Right forelimb (tissue), 1 donor: ENCODE measurements around the gene GPC3.

Experiments
- DNase-seq: peaks from one replicate; pipeline ENCODE4 v3.0.0-alpha.2; 2018

The GPC3 gene

GRCh38 chrX:133881007-133881406 is 104.4 kb downstream of the GPC3 start:
- no peak for DNase-seq

- no peak for DNase-seq
Observed at GRCh38 chrX:133880032-133880443, 105.4 kb downstream of the GPC3 start.

- no peak for DNase-seq
Observed at GRCh38 chrX:133878710-133879109, 106.7 kb downstream of the GPC3 start.

GRCh38 chrX:133876646-133877045 is 108.7 kb downstream of the GPC3 start:
- DNase-seq: no peak

- DNase-seq: no peak
Observed at GRCh38 chrX:133869270-133869669, 116.1 kb downstream of the GPC3 start.

- DNase-seq: no peak
Observed at GRCh38 chrX:133868682-133869081, 116.7 kb downstream of the GPC3 start.

DNA sequence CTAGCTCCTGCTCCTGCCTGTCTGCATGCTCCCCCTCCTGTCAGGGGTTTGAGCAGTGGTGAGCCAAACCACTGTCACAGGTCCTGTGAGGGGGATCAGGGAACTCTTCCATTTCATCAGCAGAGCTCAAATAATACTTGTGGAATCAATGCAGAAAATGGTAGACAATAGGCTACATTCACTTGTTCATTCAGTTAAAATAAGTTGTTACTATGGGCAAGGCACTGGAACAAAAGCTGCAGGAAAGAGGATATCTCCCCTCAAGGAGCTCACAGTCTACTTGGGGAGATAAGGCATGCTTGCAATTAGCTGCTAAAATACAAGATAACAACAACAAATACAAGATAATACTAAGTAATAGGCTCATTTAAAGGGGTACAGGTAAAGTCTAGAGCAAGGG is 117.1 kb downstream of the GPC3 start:
- no peak for DNase-seq

GRCh38 chrX:133865761-133866471 is 119.5 kb downstream of the GPC3 start:
- DNase-seq: no peak

DNA sequence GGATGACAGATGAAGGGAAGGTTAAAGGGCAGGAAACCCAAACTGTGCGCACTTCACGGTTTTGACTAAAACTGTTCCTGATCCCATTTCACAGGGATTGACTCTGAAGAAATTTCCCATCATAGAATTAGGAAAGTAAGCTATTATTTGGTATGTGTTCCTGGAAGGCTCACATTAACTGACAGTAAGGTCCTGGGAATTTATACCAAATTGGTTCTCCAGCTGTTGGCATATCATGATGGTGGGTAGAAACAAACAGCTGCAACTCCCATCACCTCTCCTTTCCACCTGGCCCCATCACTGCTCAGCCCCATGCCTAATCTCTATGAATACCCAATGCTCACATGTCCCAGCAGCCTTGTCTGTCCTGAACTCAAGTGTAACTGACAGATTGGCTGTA is 121.2 kb downstream of the GPC3 start:
- DNase-seq: no peak

DNA sequence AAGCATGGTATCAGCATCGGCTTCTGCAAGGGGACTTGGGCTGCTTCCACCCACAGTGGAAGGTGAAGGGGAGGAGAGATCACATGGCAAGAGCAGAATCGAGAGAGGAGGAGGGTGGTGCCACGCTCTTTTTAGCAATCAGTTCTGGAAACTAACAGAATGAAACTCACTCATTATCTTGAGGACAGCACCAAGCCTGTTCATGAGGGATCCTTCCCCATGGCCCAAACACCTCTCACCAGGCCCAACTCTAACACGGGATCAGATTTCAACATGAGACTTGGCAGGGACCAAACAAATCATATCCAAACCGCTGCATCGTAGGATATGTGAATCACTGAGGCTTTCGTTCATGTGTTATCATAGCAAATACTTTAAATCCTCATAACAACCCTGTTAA is 125.5 kb downstream of the GPC3 start:
- no peak for DNase-seq

GRCh38 chrX:133859336-133859735 is 126.1 kb downstream of the GPC3 start:
- no peak for DNase-seq

DNA sequence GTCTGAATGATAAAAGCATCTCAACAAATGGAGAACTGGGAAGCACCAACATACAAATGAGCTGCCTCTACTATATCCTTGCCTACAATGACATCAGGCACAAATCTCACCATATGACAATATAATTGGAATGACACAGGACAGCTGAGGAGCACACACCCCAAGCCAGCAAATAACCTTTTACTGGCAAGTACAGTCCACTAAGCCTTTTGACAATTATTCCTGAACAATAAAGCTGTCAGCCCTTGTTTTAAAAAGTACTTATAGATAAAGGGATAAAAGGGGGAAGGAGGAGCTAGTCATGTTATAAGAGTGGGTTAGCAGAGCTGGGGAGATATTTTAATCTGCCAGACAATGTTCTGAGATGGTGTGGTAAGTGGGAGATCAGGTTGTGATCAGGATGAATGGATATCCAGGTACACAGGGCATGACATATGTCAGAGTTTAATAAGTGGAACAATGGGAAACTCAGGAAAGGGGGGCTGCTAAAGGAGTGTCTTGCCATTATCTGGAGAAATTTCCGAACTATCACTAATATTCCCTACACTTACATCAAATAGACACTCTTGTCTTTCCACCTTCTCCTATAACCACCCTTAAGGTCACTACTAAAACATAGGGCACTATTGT is 127.6 kb downstream of the GPC3 start:
- DNase-seq: no peak

DNA sequence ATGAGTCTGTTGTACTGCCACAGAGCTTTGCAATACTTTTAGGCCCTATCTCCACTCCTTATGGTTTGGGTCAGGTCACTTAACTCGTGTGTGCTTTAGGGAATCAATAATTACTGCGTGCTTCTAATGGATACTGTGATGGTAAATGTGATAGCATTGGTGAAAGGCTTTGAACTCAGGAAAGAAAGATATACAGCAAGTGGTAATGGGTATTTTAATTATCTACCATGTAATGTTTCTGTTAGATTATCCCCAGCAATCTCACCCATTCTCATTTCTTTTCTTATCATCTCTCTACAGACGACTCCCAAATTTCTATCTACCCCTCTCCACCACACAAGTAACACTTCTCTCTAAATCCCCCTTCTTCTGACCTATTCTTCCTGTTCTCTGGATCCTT is 128.6 kb downstream of the GPC3 start:
- DNase-seq: no peak

GRCh38 chrX:133854290-133854689 is 131.1 kb downstream of the GPC3 start:
- no peak for DNase-seq

DNA sequence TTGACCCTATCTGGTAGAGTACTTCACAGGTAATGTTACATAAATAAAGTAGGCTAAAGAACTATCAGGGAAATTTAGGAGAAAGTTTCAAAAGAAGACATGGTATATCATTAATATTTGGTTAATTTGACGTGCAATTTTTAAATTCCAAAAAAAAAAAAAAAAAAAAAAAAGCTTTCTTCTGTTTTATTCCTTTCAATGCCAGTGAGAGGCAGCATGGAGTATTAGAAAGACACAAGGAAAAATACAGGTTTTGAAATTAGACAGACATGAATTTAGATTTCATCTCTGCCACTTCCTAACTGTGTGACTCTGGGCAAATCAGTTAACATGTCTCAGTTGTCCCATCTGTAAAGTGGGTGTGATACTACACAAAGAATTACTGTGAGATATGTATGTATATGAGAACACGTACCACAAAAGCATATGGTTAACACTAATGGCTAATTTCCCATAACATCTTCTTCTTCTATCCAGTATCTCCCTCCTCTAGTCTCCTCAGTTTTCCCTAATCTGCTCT is 132.5 kb downstream of the GPC3 start:
- DNase-seq: no peak

GRCh38 chrX:133852401-133852800 is 133.0 kb downstream of the GPC3 start:
- no peak for DNase-seq

- DNase-seq: no peak
Observed at GRCh38 chrX:133850399-133850798, 135.0 kb downstream of the GPC3 start.

DNA sequence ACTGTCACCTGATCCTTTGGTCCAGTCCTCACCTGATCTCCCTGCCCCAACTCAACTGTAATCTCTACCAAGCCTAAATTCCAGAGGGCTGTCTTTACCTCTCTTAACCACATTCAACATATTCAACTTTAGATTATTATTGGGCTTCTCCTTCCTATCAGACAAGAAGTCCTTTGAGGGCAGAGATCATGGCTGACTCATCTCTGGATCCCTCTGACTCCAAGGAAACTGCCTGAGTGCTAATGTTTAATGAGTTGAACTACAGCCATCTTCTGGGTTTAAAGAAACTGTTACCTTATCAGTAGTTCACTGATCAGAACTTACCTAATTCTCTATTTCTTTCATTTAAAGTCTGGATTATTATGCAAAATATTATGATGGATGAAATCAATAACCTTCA is 135.7 kb downstream of the GPC3 start:
- DNase-seq: no peak

- no peak for DNase-seq
Observed at GRCh38 chrX:133847340-133847994, 137.9 kb downstream of the GPC3 start.

DNA sequence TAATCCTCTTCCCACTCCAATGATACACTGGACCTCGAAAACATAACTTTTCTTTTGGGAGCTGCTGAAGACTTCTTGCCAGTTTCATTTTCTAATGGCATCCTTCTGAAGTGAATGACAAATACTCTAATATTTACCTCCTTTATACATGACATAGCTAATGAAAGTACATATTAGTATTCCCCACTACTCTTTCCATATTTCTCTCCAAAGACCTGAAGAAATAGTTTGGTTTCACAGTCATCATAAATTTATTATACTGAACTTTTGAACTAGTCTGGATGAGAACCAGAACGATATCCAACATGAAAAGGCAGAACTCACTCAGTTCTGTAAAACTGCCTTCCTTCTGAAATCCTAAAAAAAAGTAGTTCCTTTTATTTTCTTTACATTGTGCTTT is 139.1 kb downstream of the GPC3 start:
- DNase-seq: no peak

- no peak for DNase-seq
Observed at GRCh38 chrX:133840415-133840814, 145.0 kb downstream of the GPC3 start.

GRCh38 chrX:133838761-133839676 is 146.4 kb downstream of the GPC3 start:
- no peak for DNase-seq

DNA sequence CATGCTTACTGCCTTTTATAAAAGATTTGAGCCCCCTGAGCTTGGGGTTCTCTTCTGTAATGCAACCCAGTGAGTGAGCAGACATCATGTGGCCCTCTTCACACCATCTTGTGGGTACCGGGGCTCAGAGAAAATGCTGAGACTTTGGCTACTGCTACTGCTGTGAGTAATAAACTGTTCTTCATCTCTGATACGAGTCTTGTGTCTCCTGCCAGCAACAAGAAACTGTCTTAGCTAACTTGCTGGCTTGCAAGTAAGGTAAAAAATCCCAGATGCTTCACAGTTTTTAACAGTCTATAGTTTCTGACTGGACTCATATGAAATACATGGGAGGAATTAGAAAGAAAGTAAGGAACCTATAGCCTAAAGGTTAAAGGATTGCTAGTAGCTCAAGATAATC is 148.3 kb downstream of the GPC3 start:
- no peak for DNase-seq
